Mesothelial cell of epicardium (in vitro differentiated cells): ENCODE data around the gene DPEP2NB. TPM values are rescaled to one million over a fixed set of nuclear protein-coding genes. Genes with fewer than 3 reads are reported as not detected.

ENCODE experiments used
- DNase-seq, 2 experiments: peaks; one replicate each; pipeline ENCODE4 v3.0.0; 2021; ENCODE audit warnings: low spot score in 2 of 2; ENCODE audit not compliant: unreplicated experiment in 2 of 2
- H3K27ac Mint-ChIP-seq: 2 replicates; pipeline ENCODE4 v1.8.0; 2021; ENCODE audit warnings: mixed read lengths
- H3K27me3 Mint-ChIP-seq: 2 replicates; pipeline ENCODE4 v1.8.0; 2021; ENCODE audit warnings: low read depth, mixed read lengths
- H3K36me3 Mint-ChIP-seq: 2 replicates; pipeline ENCODE4 v1.8.0; 2021; ENCODE audit warnings: mixed read lengths
- H3K4me1 Mint-ChIP-seq: 2 replicates; pipeline ENCODE4 v1.8.0; 2021; ENCODE audit warnings: mixed read lengths
- H3K4me3 Mint-ChIP-seq: 2 replicates; pipeline ENCODE4 v1.8.0; 2021; ENCODE audit warnings: mild to moderate bottlenecking, moderate library complexity, mixed read lengths
- H3K9me3 Mint-ChIP-seq: 2 replicates; pipeline ENCODE4 v1.8.0; 2021; ENCODE audit warnings: mixed read lengths
- CTCF ChIP-seq: fragments of 200-600 bp; sonication (generic); IDR thresholded peaks from one replicate; pipeline ENCODE4 v1.5.0; 2021; ENCODE audit warnings: antibody characterized with exemption; ENCODE audit not compliant: unreplicated experiment
- total RNA-seq: library from RNA; stranded (reverse); gene quantifications from 3 replicates; pipeline ENCODE4 v1.2.1, GENCODE V29; 2021

DPEP2NB gene
- total RNA-seq, 1 donor from 2014 or later, result not detected

- peaks cover 19% of the 10 kb centered on the region for H3K36me3 Mint-ChIP-seq
- no peaks in the 10 kb centered on the region for H3K9me3 Mint-ChIP-seq
- H3K4me3 Mint-ChIP-seq, result no peak overlapping the region
- H3K27ac Mint-ChIP-seq, result no peak overlapping the region
- H3K27me3 Mint-ChIP-seq, result no peaks in the 10 kb centered on the region
- H3K4me1 Mint-ChIP-seq, result no peaks in the 10 kb centered on the region
- DNase-seq, result no peak
- TF ChIP-seq CTCF, result no peak
Observed at GRCh38 chr16:68055395-68055794, 39.7 kb upstream of the DPEP2NB start.

GRCh38 chr16:68049449-68049848, 33.7 kb upstream of the DPEP2NB start:
- peaks cover 18% of the 10 kb centered on the region for H3K36me3 Mint-ChIP-seq
- no peaks in the 10 kb centered on the region for H3K9me3 Mint-ChIP-seq

GRCh38 chr16:68047987-68048386, 32.3 kb upstream of the DPEP2NB start:
- no peaks in the 10 kb centered on the region for H3K4me1 Mint-ChIP-seq
- no peaks in the 10 kb centered on the region for H3K27me3 Mint-ChIP-seq
- DNase-seq, result no peak
- no peaks in the 10 kb centered on the region for H3K9me3 Mint-ChIP-seq
- H3K36me3 Mint-ChIP-seq, result peaks cover 16% of the 10 kb centered on the region
- no peak overlapping the region for H3K4me3 Mint-ChIP-seq
- H3K27ac Mint-ChIP-seq, result no peak overlapping the region
- no peak for TF ChIP-seq CTCF

More at GRCh38 chr16:68049449-68049848, 33.7 kb upstream of the DPEP2NB start:
- DNase-seq, result no peak
- no peaks in the 10 kb centered on the region for H3K27me3 Mint-ChIP-seq
- H3K27ac Mint-ChIP-seq, result no peak overlapping the region
- TF ChIP-seq CTCF, result no peak
- H3K4me3 Mint-ChIP-seq, result no peak overlapping the region
- no peaks in the 10 kb centered on the region for H3K4me1 Mint-ChIP-seq

- no peak overlapping the region for H3K4me3 Mint-ChIP-seq
- no peaks in the 10 kb centered on the region for H3K9me3 Mint-ChIP-seq
- no peak for TF ChIP-seq CTCF
- H3K36me3 Mint-ChIP-seq, result peaks cover 21% of the 10 kb centered on the region
- no peak for DNase-seq
- no peak overlapping the region for H3K27ac Mint-ChIP-seq
- no peaks in the 10 kb centered on the region for H3K27me3 Mint-ChIP-seq
- no peaks in the 10 kb centered on the region for H3K4me1 Mint-ChIP-seq
Observed at GRCh38 chr16:68046106-68046505, 30.4 kb upstream of the DPEP2NB start.

GRCh38 chr16:68041783-68042182, 26.1 kb upstream of the DPEP2NB start:
- no peaks in the 10 kb centered on the region for H3K9me3 Mint-ChIP-seq
- DNase-seq, result no peak
- no peak for TF ChIP-seq CTCF
- H3K4me1 Mint-ChIP-seq, result no peaks in the 10 kb centered on the region
- H3K27me3 Mint-ChIP-seq, result no peaks in the 10 kb centered on the region
- H3K36me3 Mint-ChIP-seq, result peaks cover 22% of the 10 kb centered on the region
- no peak overlapping the region for H3K27ac Mint-ChIP-seq
- H3K4me3 Mint-ChIP-seq, result no peak overlapping the region
